SU-DHL-6 (cell line): ENCODE results near the gene ECE2.

Source experiments
- H2AFZ ChIP-seq: fragments of 200-600 bp; sonication (generic); 2 replicates; pipeline ENCODE4 v1.6.1; 2014; ENCODE audit warnings: low read depth, mild to moderate bottlenecking, moderate library complexity, mixed read lengths, antibody characterized with exemption, low read length; ENCODE audit not compliant: severe bottlenecking
- H3F3A ChIP-seq: fragments of 200-600 bp; shearing (Covaris generic); 2 replicates; pipeline ENCODE4 v1.6.0; 2016; ENCODE audit warnings: antibody characterized with exemption, mild to moderate bottlenecking; ENCODE audit not compliant: insufficient read depth
- H3K27ac ChIP-seq: fragments of 200-600 bp; sonication (generic); 2 replicates; pipeline ENCODE4 v1.5.1; 2016; ENCODE audit warnings: low read depth, mild to moderate bottlenecking, low read length, moderate library complexity, mixed read lengths
- H3K27me3 ChIP-seq: fragments of 200-600 bp; sonication (generic), shearing (Covaris generic); 2 replicates; pipeline ENCODE4 v1.6.0; 2014; ENCODE audit warnings: mild to moderate bottlenecking, low read length
- H3K36me3 ChIP-seq: fragments of 200-600 bp; sonication (generic); 2 replicates; pipeline ENCODE4 v1.6.1; 2014; ENCODE audit warnings: mild to moderate bottlenecking, low read length, mixed read lengths
- H3K4me2 ChIP-seq: fragments of 300-600, 200-600 bp; shearing (Covaris generic), sonication (generic); 2 replicates; pipeline ENCODE4 v1.6.0; 2014; ENCODE audit warnings: low read length, low read depth, mild to moderate bottlenecking; ENCODE audit not compliant: poor library complexity, severe bottlenecking
- H3K4me3 ChIP-seq: fragments of 200-600 bp; sonication (generic); 2 replicates; pipeline ENCODE4 v1.5.1; 2014; ENCODE audit warnings: antibody characterized with exemption, low read length, mild to moderate bottlenecking, mixed read lengths; ENCODE audit not compliant: insufficient read depth, poor library complexity, severe bottlenecking
- H3K79me2 ChIP-seq: fragments of 200-600 bp; sonication (generic); 2 replicates; pipeline ENCODE4 v1.6.1; 2014; ENCODE audit warnings: mild to moderate bottlenecking, low read length, moderate library complexity; ENCODE audit not compliant: insufficient read depth
- H3K9ac ChIP-seq: fragments of 200-600 bp; sonication (generic); 2 replicates; pipeline ENCODE4 v1.7.0; 2014; ENCODE audit warnings: mild to moderate bottlenecking, low read length
- H3K9me2 ChIP-seq: fragments of 200-600 bp; sonication (generic); replicated peaks from 2 replicates; pipeline ENCODE4 v1.6.1; 2014; ENCODE audit warnings: low read length; ENCODE audit not compliant: insufficient read depth
- H3K9me3 ChIP-seq: fragments of 200-600 bp; sonication (generic); 2 replicates; pipeline ENCODE4 v1.6.1; 2014; ENCODE audit warnings: low read length, mixed read lengths; ENCODE audit not compliant: insufficient read depth
- H4K20me1 ChIP-seq: fragments of 200-600 bp; sonication (generic); 2 replicates; pipeline ENCODE4 v1.6.1; 2014; ENCODE audit warnings: low read depth, mild to moderate bottlenecking, antibody characterized with exemption, low read length, moderate library complexity, mixed read lengths
- EZH2phosphoT487 ChIP-seq: fragments of 200-600 bp; sonication (generic), shearing (Covaris generic); conservative IDR thresholded peaks from 2 replicates; pipeline ENCODE4 v1.6.1; 2018; ENCODE audit warnings: mild to moderate bottlenecking, antibody characterized with exemption, low read length, moderate library complexity, mixed read lengths
- TF ChIP-seq, protein P1 (sequence below): fragments of 200-600 bp; sonication (generic); IDR thresholded peaks from one replicate; pipeline ENCODE4 v1.5.1; 2017; ENCODE audit warnings: antibody characterized with exemption, mild to moderate bottlenecking, low read length, moderate library complexity; ENCODE audit not compliant: insufficient read depth, poor library complexity, severe bottlenecking

Gene ECE2

DNA sequence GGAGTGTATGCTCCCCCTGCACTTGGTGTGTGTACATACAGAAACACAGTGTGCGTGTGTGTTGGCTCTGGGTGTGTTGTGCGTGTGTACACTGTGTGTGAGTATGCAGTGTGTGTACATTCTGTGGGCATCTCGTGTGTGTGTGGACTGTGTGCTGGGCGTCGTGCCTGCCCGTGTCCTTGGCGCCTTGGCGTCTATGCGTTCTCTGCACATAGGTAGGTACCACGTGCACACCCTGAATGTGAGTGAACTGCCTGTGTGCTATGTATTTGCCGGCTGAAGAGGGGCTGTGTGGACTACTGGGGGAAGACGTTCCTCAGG lies 481 bp upstream of the ECE2 start:
- Histone ChIP-seq H3K4me2 (no peak overlapping the region), H3K4me3 (no peak overlapping the region), H3K27ac (no peak overlapping the region), H2AFZ (no peak overlapping the region), H4K20me1 (no peaks in the 10 kb centered on the region), H3F3A (no peaks in the 10 kb centered on the region), H3K36me3 (no peaks in the 10 kb centered on the region), H3K9me3 (no peaks in the 10 kb centered on the region), H3K9me2 (no peaks in the 10 kb centered on the region), H3K9ac (no peak overlapping the region), H3K27me3 (no peaks in the 10 kb centered on the region), H3K79me2 (no peaks in the 10 kb centered on the region)
- TF ChIP-seq, protein P1, sequence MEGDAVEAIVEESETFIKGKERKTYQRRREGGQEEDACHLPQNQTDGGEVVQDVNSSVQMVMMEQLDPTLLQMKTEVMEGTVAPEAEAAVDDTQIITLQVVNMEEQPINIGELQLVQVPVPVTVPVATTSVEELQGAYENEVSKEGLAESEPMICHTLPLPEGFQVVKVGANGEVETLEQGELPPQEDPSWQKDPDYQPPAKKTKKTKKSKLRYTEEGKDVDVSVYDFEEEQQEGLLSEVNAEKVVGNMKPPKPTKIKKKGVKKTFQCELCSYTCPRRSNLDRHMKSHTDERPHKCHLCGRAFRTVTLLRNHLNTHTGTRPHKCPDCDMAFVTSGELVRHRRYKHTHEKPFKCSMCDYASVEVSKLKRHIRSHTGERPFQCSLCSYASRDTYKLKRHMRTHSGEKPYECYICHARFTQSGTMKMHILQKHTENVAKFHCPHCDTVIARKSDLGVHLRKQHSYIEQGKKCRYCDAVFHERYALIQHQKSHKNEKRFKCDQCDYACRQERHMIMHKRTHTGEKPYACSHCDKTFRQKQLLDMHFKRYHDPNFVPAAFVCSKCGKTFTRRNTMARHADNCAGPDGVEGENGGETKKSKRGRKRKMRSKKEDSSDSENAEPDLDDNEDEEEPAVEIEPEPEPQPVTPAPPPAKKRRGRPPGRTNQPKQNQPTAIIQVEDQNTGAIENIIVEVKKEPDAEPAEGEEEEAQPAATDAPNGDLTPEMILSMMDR = no peak
- no peak for TF ChIP-seq EZH2phosphoT487

- Histone ChIP-seq H2AFZ (no peak overlapping the region), H3K27ac (no peak overlapping the region), H3K4me2 (no peak overlapping the region), H3K27me3 (no peaks in the 10 kb centered on the region), H4K20me1 (no peaks in the 10 kb centered on the region), H3K79me2 (no peaks in the 10 kb centered on the region), H3K36me3 (no peaks in the 10 kb centered on the region), H3K9me2 (no peaks in the 10 kb centered on the region), H3K9ac (no peak overlapping the region), H3K9me3 (no peaks in the 10 kb centered on the region), H3F3A (no peaks in the 10 kb centered on the region), H3K4me3 (no peak overlapping the region)
- TF ChIP-seq EZH2phosphoT487 = no peak
- TF ChIP-seq, protein P1 = no peak
Measured at GRCh38 chr3:184277366-184277765, 1.5 kb downstream of the ECE2 start.

GRCh38 chr3:184282941-184283340 lies 7.1 kb downstream of the ECE2 start:
- Histone ChIP-seq H3K79me2 (no peaks in the 10 kb centered on the region), H3K27ac (no peak overlapping the region), H3K27me3 (no peaks in the 10 kb centered on the region), H3K9ac (no peak overlapping the region), H3K9me2 (no peaks in the 10 kb centered on the region), H3K36me3 (no peaks in the 10 kb centered on the region), H3K4me3 (no peak overlapping the region), H3F3A (no peaks in the 10 kb centered on the region), H2AFZ (no peak overlapping the region), H3K4me2 (no peak overlapping the region), H3K9me3 (no peaks in the 10 kb centered on the region), H4K20me1 (no peaks in the 10 kb centered on the region)
- TF ChIP-seq, protein P1 = no peak
- no peak for TF ChIP-seq EZH2phosphoT487

DNA sequence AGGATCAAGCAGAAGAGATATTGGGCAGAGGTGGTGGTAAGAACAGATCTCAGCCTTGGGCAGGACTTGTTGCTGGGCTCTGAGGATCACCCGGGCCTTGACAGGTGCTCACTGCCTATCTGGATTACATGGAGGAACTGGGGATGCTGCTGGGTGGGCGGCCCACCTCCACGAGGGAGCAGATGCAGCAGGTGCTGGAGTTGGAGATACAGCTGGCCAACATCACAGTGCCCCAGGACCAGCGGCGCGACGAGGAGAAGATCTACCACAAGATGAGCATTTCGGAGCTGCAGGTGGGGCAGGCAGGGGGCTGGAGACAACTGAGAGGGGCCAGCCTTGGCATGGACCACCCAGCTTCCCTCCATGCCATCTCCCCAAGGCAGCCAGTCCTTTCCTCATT lies 7.9 kb downstream of the ECE2 start:
- Histone ChIP-seq H3K4me3 (no peak overlapping the region), H3K36me3 (no peaks in the 10 kb centered on the region), H3K4me2 (no peak overlapping the region), H3K9ac (no peak overlapping the region), H3K9me3 (no peaks in the 10 kb centered on the region), H2AFZ (no peak overlapping the region), H4K20me1 (no peaks in the 10 kb centered on the region), H3K79me2 (no peaks in the 10 kb centered on the region), H3K27me3 (no peaks in the 10 kb centered on the region), H3K9me2 (no peaks in the 10 kb centered on the region), H3F3A (no peaks in the 10 kb centered on the region), H3K27ac (no peak overlapping the region)
- TF ChIP-seq, protein P1 = no peak
- no peak for TF ChIP-seq EZH2phosphoT487
